Activated CD4-positive, alpha-beta T cell treated with anti-CD3 and anti-CD28 coated beads for 36 hours (primary cell): ENCODE measurements around the gene MS4A4E. TPM values are rescaled to one million over a fixed set of nuclear protein-coding genes. Genes with fewer than 3 reads are reported as not detected.
"Not testable (repeated sequence)": the region's sequence is repeated elsewhere in the genome, so short reads cannot be mapped to it uniquely, and the experiment has no call there.

Experiments
- ATAC-seq: fragments of 200-7000 bp; cut with Tn5 transposase; one replicate; pipeline ENCODE4 v1.10.0; 2021; ENCODE audit warnings: mild to moderate bottlenecking, moderate library complexity
- CTCF ChIA-PET: fragments of 350-600 bp; sonication (Branson Sonifier 250); formaldehyde crosslinking; loops from one replicate; lab custom pipeline; 2021; ENCODE audit warnings: antibody characterized with exemption; lab: Charles Lee
- POLR2A ChIA-PET: fragments of 350-600 bp; sonication (Branson Sonifier 250); formaldehyde crosslinking; loops from one replicate; lab custom pipeline; 2021; ENCODE audit warnings: antibody characterized with exemption, inconsistent platforms; lab: Charles Lee
- DNase-seq: peaks from one replicate; pipeline ENCODE4 v3.0.0-alpha.2; 2020
- H3K27ac Mint-ChIP-seq: one replicate; pipeline ENCODE4 v1.8.0; 2021; ENCODE audit warnings: mixed read lengths
- H3K27me3 Mint-ChIP-seq: one replicate; pipeline ENCODE4 v1.8.0; 2021; ENCODE audit warnings: mixed read lengths
- H3K36me3 Mint-ChIP-seq: one replicate; pipeline ENCODE4 v1.8.0; 2021; ENCODE audit warnings: low read depth, mixed read lengths
- H3K4me1 Mint-ChIP-seq: one replicate; pipeline ENCODE4 v1.8.0; 2021; ENCODE audit warnings: mixed read lengths
- H3K4me3 Mint-ChIP-seq: one replicate; pipeline ENCODE4 v1.8.0; 2021; ENCODE audit warnings: mild to moderate bottlenecking, moderate library complexity, mixed read lengths
- H3K9me3 Mint-ChIP-seq: one replicate; pipeline ENCODE4 v1.8.0; 2021; ENCODE audit warnings: low read depth, mixed read lengths
- intact Hi-C, 2 experiments: fragments of 100-400 bp; cut with DNase I in 1 of 2; cut with micrococcal nuclease in 1 of 2; formaldehyde crosslinking; loops; one replicate each; pipeline versions ENCODE4 v1.14.2 to v1.15.1; 2022 to 2024; cut with DNase I, micrococcal nuclease
- total RNA-seq, 2 experiments: library from RNA; stranded (reverse); gene quantifications; one replicate each; pipeline ENCODE4 v1.2.3, GENCODE V29; 2021

The MS4A4E gene
- total RNA-seq, 2 experiments from 2014 or later = not detected

GRCh38 chr11:60214386-60214785, 28.6 kb downstream of the MS4A4E start:
- Mint-ChIP-seq H3K4me3 (no peak overlapping the region), H3K9me3 (no peaks in the 10 kb centered on the region), H3K4me1 (no peaks in the 10 kb centered on the region), H3K27me3 (peaks cover 17% of the 10 kb centered on the region), H3K27ac (no peak overlapping the region), H3K36me3 (no peaks in the 10 kb centered on the region)
- ATAC-seq (no peak), DNase-seq (no peak)
- intact Hi-C loops = no loop called here
- POLR2A ChIA-PET = no interaction called here
- CTCF ChIA-PET = no interaction called here

GRCh38 chr11:60211206-60211605, 31.7 kb downstream of the MS4A4E start:
- Mint-ChIP-seq H3K4me3 (no peak overlapping the region), H3K4me1 (peaks cover 8% of the 10 kb centered on the region), H3K27me3 (peaks cover 20% of the 10 kb centered on the region), H3K9me3 (no peaks in the 10 kb centered on the region), H3K36me3 (no peaks in the 10 kb centered on the region), H3K27ac (no peak overlapping the region)
- no peak for DNase-seq
- POLR2A ChIA-PET = no interaction called here
- CTCF ChIA-PET = no interaction called here
- intact Hi-C loops = no loop called here
- ATAC-seq = no peak

- no peak overlapping the region for H3K27ac Mint-ChIP-seq
Measured at GRCh38 chr11:60209977-60210376, 33.0 kb downstream of the MS4A4E start.

GRCh38 chr11:60208951-60209350, 34.0 kb downstream of the MS4A4E start:
- DNase-seq (no peak), ATAC-seq (no peak)
- Mint-ChIP-seq H3K36me3 (no peaks in the 10 kb centered on the region), H3K27ac (no peak overlapping the region), H3K9me3 (no peaks in the 10 kb centered on the region), H3K27me3 (peaks cover 22% of the 10 kb centered on the region), H3K4me1 (peaks cover 16% of the 10 kb centered on the region), H3K4me3 (no peak overlapping the region)
- POLR2A ChIA-PET = no interaction called here
- intact Hi-C loops = loop anchor here (5.0 to 10.0 kb wide), 2 partner anchors 42 to 96 kb away; no protein-coding TSS in a partner anchor
- CTCF ChIA-PET = interaction anchor here (1.0 kb wide), 1 partner anchor 42 kb away, joined by 4 read pairs; no protein-coding TSS in a partner anchor

More at GRCh38 chr11:60209977-60210376, 33.0 kb downstream of the MS4A4E start:
- intact Hi-C loops = loop anchor here (5.0 to 10.0 kb wide), 2 partner anchors 43 to 95 kb away; no protein-coding TSS in a partner anchor
- POLR2A ChIA-PET = interaction anchor here (0.7 kb wide), 1 partner anchor 13 kb away, joined by 4 read pairs; no protein-coding TSS in a partner anchor
- Mint-ChIP-seq H3K27me3 (peaks cover 20% of the 10 kb centered on the region), H3K4me3 (no peak overlapping the region), H3K9me3 (no peaks in the 10 kb centered on the region), H3K4me1 (peaks cover 10% of the 10 kb centered on the region), H3K36me3 (no peaks in the 10 kb centered on the region)
- no peak for ATAC-seq
- DNase-seq = no peak
- CTCF ChIA-PET = interaction anchor here (1.2 kb wide), 1 partner anchor 17 kb away, joined by 5 read pairs; no protein-coding TSS in a partner anchor

- Mint-ChIP-seq H3K27ac (no peak overlapping the region), H3K9me3 (no peaks in the 10 kb centered on the region), H3K36me3 (no peaks in the 10 kb centered on the region), H3K27me3 (peaks cover 20% of the 10 kb centered on the region), H3K4me3 (no peak overlapping the region), H3K4me1 (peaks cover 16% of the 10 kb centered on the region)
- DNase-seq (no peak), ATAC-seq (no peak)
- intact Hi-C loops = loop anchor here (5.0 to 10.0 kb wide), 2 partner anchors 41 to 96 kb away; no protein-coding TSS in a partner anchor
- POLR2A ChIA-PET = interaction anchor here (0.6 kb wide), 1 partner anchor 32 kb away, joined by 3 read pairs; no protein-coding TSS in a partner anchor
- CTCF ChIA-PET = interaction anchor here (1.0 kb wide), 1 partner anchor 43 kb away, joined by 4 read pairs; no protein-coding TSS in a partner anchor
Measured at GRCh38 chr11:60208146-60208895, 34.6 kb downstream of the MS4A4E start.

GRCh38 chr11:60206616-60207015, 36.3 kb downstream of the MS4A4E start:
- no peaks in the 10 kb centered on the region for H3K36me3 Mint-ChIP-seq
- no peak overlapping the region for H3K27ac Mint-ChIP-seq

GRCh38 chr11:60204922-60205321, 38.0 kb downstream of the MS4A4E start:
- H3K4me3 Mint-ChIP-seq = no peak overlapping the region
- H3K36me3 Mint-ChIP-seq = no peaks in the 10 kb centered on the region
- DNase-seq (no peak), ATAC-seq (peak; percentile 48)
- intact Hi-C loops = loop anchor here (1.0 to 10.0 kb wide), 3 partner anchors 38 to 102 kb away; no protein-coding TSS in a partner anchor
- H3K4me1 Mint-ChIP-seq = peaks cover 16% of the 10 kb centered on the region
- ChIA-PET POLR2A (no interaction called here), CTCF (interaction anchor here (1.1 kb wide), 1 partner anchor 11 kb away, joined by 3 read pairs; no protein-coding TSS in a partner anchor)
- no peak overlapping the region for H3K27ac Mint-ChIP-seq
- H3K27me3 Mint-ChIP-seq = peaks cover 12% of the 10 kb centered on the region
- peaks cover 1% of the 10 kb centered on the region for H3K9me3 Mint-ChIP-seq

More at GRCh38 chr11:60206616-60207015, 36.3 kb downstream of the MS4A4E start:
- H3K9me3 Mint-ChIP-seq = peaks cover 1% of the 10 kb centered on the region
- H3K4me3 Mint-ChIP-seq = no peak overlapping the region
- peak; percentile 23 for DNase-seq
- POLR2A ChIA-PET = no interaction called here
- CTCF ChIA-PET = no interaction called here
- ATAC-seq = peak; percentile 85
- peaks cover 16% of the 10 kb centered on the region for H3K4me1 Mint-ChIP-seq
- H3K27me3 Mint-ChIP-seq = peaks cover 14% of the 10 kb centered on the region
- intact Hi-C loops = loop anchor here (5.0 to 10.0 kb wide), 2 partner anchors 39 to 98 kb away; no protein-coding TSS in a partner anchor

GRCh38 chr11:60201334-60201733, 41.6 kb downstream of the MS4A4E start:
- H3K4me3 Mint-ChIP-seq, H3K9me3 Mint-ChIP-seq: not testable (repeated sequence)

GRCh38 chr11:60197442-60197841, 45.5 kb downstream of the MS4A4E start:
- H3K4me3 Mint-ChIP-seq = no peak overlapping the region
- H3K4me1 Mint-ChIP-seq = peaks cover 20% of the 10 kb centered on the region
- intact Hi-C loops = loop anchor here in 1 of 2 experiments (10.0 kb wide), 1 partner anchor 373 kb away; no protein-coding TSS in a partner anchor
- CTCF ChIA-PET = no interaction called here
- DNase-seq (no peak), ATAC-seq (no peak)
- no peak overlapping the region for H3K27ac Mint-ChIP-seq
- no peaks in the 10 kb centered on the region for H3K36me3 Mint-ChIP-seq
- H3K9me3 Mint-ChIP-seq = peaks cover 4% of the 10 kb centered on the region
- H3K27me3 Mint-ChIP-seq = peaks cover 18% of the 10 kb centered on the region
- POLR2A ChIA-PET = interaction anchor here (0.6 kb wide), 1 partner anchor 12 kb away, joined by 4 read pairs; no protein-coding TSS in a partner anchor

More at GRCh38 chr11:60201334-60201733, 41.6 kb downstream of the MS4A4E start:
- POLR2A ChIA-PET, H3K27me3 Mint-ChIP-seq, ATAC-seq, H3K27ac Mint-ChIP-seq, DNase-seq, H3K36me3 Mint-ChIP-seq, CTCF ChIA-PET, H3K4me1 Mint-ChIP-seq: not testable (repeated sequence)
- intact Hi-C loops = loop anchor here in 1 of 2 experiments (10.0 kb wide), 1 partner anchor 103 kb away; no protein-coding TSS in a partner anchor

- ATAC-seq = peak; percentile 23
Measured at GRCh38 chr11:60195923-60196368, 47.0 kb downstream of the MS4A4E start.

GRCh38 chr11:60194511-60194910, 48.4 kb downstream of the MS4A4E start:
- no peak overlapping the region for H3K27ac Mint-ChIP-seq
- H3K27me3 Mint-ChIP-seq = peaks cover 19% of the 10 kb centered on the region
- intact Hi-C loops = loop anchor here (5.0 to 10.0 kb wide), 3 partner anchors 52 to 382 kb away; partner anchors contain the start of gene MRPL16 (in 1 of the 2)
- ATAC-seq = no peak
- H3K4me3 Mint-ChIP-seq = no peak overlapping the region
- H3K36me3 Mint-ChIP-seq = no peaks in the 10 kb centered on the region
- no peak for DNase-seq
- POLR2A ChIA-PET = no interaction called here
- CTCF ChIA-PET = interaction anchor here (0.6 to 2.2 kb wide), 6 partner anchors 9 to 79 kb away, joined by 3 to 8 read pairs (median 4); partner anchors contain the start of gene MS4A6A
- peaks cover 20% of the 10 kb centered on the region for H3K4me1 Mint-ChIP-seq
- H3K9me3 Mint-ChIP-seq = peaks cover 4% of the 10 kb centered on the region

More at GRCh38 chr11:60195923-60196368, 47.0 kb downstream of the MS4A4E start:
- intact Hi-C loops = loop anchor here in 1 of 2 experiments (10.0 kb wide), 1 partner anchor 371 kb away; no protein-coding TSS in a partner anchor
- CTCF ChIA-PET = interaction anchor here (0.7 to 1.4 kb wide), 3 partner anchors 30 to 373 kb away, joined by 3 read pairs; no protein-coding TSS in a partner anchor
- Mint-ChIP-seq H3K4me1 (peaks cover 20% of the 10 kb centered on the region), H3K27ac (no peak overlapping the region), H3K9me3 (peaks cover 4% of the 10 kb centered on the region), H3K4me3 (no peak overlapping the region), H3K36me3 (no peaks in the 10 kb centered on the region), H3K27me3 (peaks cover 19% of the 10 kb centered on the region)
- POLR2A ChIA-PET = no interaction called here
- DNase-seq = no peak
